K562 treated with DMSO at 1 percent for 24 hours (cell line): ENCODE results near the gene ARMCX2. TPM values are rescaled to one million over a fixed set of nuclear protein-coding genes. Genes with fewer than 3 reads are reported as not detected.

Experiments
- total RNA-seq: library from RNA; unstranded; fragments of 300-600 nt; gene quantifications from 2 replicates; pipeline ENCODE4 v1.2.3, GENCODE V29; 2022; ENCODE audit warnings: low read depth; ENCODE audit not compliant: insufficient read depth

ARMCX2 gene
- 0.28 TPM in 1 of 2 replicates, not detected in the other for total RNA-seq

DNA sequence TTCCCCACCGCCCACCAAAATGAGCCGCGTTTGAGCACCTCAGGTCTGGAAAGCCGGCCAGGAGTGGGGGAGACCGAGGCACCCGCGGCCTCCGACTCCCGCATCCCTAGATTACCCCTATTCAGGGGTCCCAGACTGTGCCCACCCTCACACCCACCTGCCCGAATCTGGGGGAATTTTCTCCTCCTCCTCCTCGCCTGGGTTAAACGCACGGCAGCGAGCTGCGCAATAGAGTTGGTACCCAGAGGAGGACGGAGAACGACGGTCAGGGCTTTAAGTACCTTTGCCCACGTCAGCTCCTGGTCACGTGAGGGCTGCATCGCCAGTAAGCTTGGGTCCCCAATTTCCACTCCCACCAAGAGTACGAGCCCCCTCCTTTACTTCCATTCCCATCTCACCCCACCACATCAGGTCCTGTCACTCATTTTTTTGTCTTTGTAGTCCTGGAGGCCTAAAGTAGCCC is at the start of gene ARMCX2:
TSS of gene ARMCX2 (minus strand) at position 250 of the 463 bp plus-strand sequence. CDS start 2,262 bp downstream, outside the sequence.

DNA sequence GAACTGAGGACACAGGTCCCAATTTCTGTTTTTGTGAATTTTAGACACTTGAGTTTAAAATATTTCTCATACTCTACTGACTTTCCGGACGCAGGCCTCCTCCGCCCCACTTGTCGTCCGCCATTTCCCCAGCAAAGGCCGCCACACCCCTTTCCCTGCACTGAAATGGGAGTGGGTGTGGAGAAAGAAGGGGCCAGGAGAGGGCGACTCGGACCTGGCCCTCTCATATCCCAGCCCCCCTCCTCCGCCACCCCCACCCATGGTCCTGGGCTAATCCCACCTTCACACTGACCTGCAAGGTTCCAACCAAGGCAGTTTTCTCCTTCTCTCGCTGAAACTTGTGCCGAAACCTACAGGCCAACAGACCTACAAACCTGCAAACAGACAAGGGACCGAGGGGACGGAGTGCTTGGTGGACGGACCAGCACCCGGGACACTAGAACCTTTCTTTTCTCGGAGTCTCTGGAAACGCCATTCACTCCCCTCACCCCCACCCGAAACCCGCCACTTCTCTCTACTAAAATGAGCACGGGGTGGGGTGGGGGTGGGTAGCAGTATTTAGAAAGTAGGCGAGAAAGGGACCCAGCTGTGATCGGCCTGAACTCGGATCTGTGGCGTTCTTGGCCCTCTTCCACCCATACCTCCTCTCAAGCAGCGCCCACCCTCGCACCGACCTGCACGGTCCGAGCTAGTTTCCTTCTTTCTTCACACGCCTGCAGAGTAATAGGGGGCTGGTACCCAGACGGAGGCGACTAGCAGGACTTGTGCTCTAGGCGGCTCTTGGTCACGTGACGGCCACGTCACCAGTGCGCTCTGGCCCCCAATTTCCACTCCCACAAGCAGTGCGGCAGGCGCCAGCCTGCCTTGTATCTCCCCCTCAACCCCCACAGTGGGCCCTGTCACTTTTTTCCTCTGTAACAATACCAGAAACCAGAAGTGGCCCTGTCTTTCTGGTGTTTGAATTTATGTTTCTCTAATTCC is 42.1 kb downstream of the ARMCX2 start, which contains the start of gene ARMCX6:
TSS of gene ARMCX6 (minus strand) at position 790 of the 981 bp plus-strand sequence. CDS start 1,380 bp downstream, outside the sequence.

Other genes starting within 250 kb of the ARMCX2 start
- not detected in 2 replicates for gene ARMCX4, start 174.4 kb downstream of the ARMCX2 start, total RNA-seq
- 0.96 TPM in 1 of 2 replicates, not detected in the other for gene ARMCX1, start 109.3 kb downstream of the ARMCX2 start, total RNA-seq
- gene ARMCX6, start 41.9 kb downstream of the ARMCX2 start, total RNA-seq: 20.5 and 26.2 TPM in 2 replicates
- 19.6 and 25.5 TPM in 2 replicates for gene ARMCX3, start 36.7 kb downstream of the ARMCX2 start, total RNA-seq